Naive B cell (primary cell): ENCODE measurements around the gene NKX6-2. TPM values are rescaled to one million over a fixed set of nuclear protein-coding genes. Genes with fewer than 3 reads are reported as not detected.
"Not testable (repeated sequence)": the region's sequence is repeated elsewhere in the genome, so short reads cannot be mapped to it uniquely, and the experiment has no call there.

ENCODE experiments used
- ATAC-seq, 2 donors: fragments of 150-1000 bp; cut with Tn5 transposase; 2 replicates each; pipeline ENCODE4 v1.10.0; 2021; ENCODE audit warnings: low read depth in 2 of 2, mild to moderate bottlenecking in 2 of 2, moderate library complexity in 2 of 2
- DNase-seq: peaks from one replicate; pipeline ENCODE4 v3.0.0; 2022
- H3K27ac Mint-ChIP-seq, 6 donors: one replicate each; pipeline ENCODE4 v1.8.0; 2020 to 2022; ENCODE audit warnings: mild to moderate bottlenecking in 6 of 6, mixed read lengths in 6 of 6, moderate library complexity in 5 of 6, inconsistent platforms in 2 of 6
- H3K27me3 Mint-ChIP-seq, 3 donors: one replicate each; pipeline ENCODE4 v1.8.0; 2021 to 2022; ENCODE audit warnings: mixed read lengths in 3 of 3, mild to moderate bottlenecking in 1 of 3
- H3K36me3 Mint-ChIP-seq, 2 donors: one replicate each; pipeline ENCODE4 v1.8.0; 2020 to 2022; ENCODE audit warnings: mixed read lengths in 2 of 2, inconsistent platforms in 1 of 2, mild to moderate bottlenecking in 1 of 2
- H3K4me1 Mint-ChIP-seq, 3 donors: one replicate each; pipeline ENCODE4 v1.8.0; 2020 to 2022; ENCODE audit warnings: mixed read lengths in 3 of 3, inconsistent platforms in 1 of 3, mild to moderate bottlenecking in 1 of 3, moderate library complexity in 1 of 3
- H3K4me3 Mint-ChIP-seq, 8 donors: one replicate each; pipeline ENCODE4 v1.8.0; 2020 to 2022; ENCODE audit warnings: mild to moderate bottlenecking in 8 of 8, mixed read lengths in 8 of 8, moderate library complexity in 8 of 8, inconsistent platforms in 2 of 8
- H3K9me3 Mint-ChIP-seq, 7 donors: one replicate each; pipeline ENCODE4 v1.8.0; 2020 to 2022; ENCODE audit warnings: mixed read lengths in 7 of 7, mild to moderate bottlenecking in 5 of 7, inconsistent platforms in 2 of 7, moderate library complexity in 1 of 7
- polyA plus RNA-seq, 6 donors: library from polyadenylated mRNA; unstranded; fragments of 300-500 nt; fragmentation: Illumina TruSeq; gene quantifications; one replicate each; pipeline ENCODE4 v1.2.3, GENCODE V29; 2021; ENCODE audit warnings: low read depth in 6 of 6

The NKX6-2 gene
- polyA plus RNA-seq, 6 donors from 2014 or later = 1.6 TPM; not detected in 4

GRCh38 chr10:132748545-132749370 lies 37.2 kb downstream of the NKX6-2 start:
- no peak for ATAC-seq
- no peak overlapping the region for H3K4me3 Mint-ChIP-seq
- DNase-seq = no peak
- peak overlapping the region in 2 of 6 donors; percentile 53 to 93 for H3K27ac Mint-ChIP-seq
- H3K27me3 Mint-ChIP-seq = no peaks in the 10 kb centered on the region
- H3K4me1 Mint-ChIP-seq = no peaks in the 10 kb centered on the region
- H3K9me3 Mint-ChIP-seq = no peaks in the 10 kb centered on the region
- peaks cover 0 to 7% of the 10 kb centered on the region in 2 donors for H3K36me3 Mint-ChIP-seq

GRCh38 chr10:132748135-132748534 lies 37.8 kb downstream of the NKX6-2 start:
- peak overlapping the region in 3 of 6 donors; percentile 53 to 96 (median 93) for H3K27ac Mint-ChIP-seq

DNA sequence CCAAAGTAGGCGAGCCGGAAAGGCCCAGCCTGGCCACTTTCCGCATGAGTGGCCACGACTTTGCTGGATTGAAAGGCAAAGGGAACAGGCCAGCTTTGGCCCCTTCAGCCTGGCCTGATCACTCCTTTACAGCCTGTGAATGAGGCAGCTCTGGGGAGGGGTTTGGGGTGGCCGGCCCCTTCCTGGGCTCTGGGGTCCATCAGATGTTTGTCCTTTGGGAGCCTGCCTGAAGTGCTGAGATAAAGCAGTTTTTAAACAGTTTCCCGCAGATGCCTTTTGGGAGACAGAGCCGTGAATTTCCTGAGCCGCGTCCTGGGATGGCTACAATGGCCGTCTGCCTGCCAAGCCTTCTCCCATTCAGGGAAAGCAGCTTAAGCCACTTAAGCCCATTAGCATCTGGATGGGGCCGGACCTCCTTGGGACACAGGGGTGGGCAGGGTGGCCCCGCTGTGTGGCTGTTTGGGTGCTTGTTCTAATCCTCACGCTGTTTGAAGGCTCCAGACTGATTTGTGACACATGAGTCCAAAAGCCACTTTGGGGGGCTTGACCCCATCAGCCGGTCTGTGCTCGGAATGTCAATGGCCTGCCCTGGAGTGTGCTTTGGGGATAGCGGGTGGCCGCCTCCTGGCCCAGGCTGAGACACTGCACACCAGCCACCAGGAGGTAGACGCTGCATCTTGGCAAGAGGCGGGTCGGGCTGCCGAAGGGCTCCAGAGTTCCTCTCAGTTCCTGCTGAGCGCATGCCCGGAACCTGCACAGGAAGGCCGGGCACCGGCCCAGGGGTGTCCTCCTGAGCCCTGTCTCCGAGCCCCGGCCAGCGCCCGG lies 38.9 kb downstream of the NKX6-2 start:
- H3K27me3 Mint-ChIP-seq = no peaks in the 10 kb centered on the region
- ATAC-seq = no peak
- no peaks in the 10 kb centered on the region for H3K4me1 Mint-ChIP-seq
- no peak overlapping the region for H3K4me3 Mint-ChIP-seq
- no peaks in the 10 kb centered on the region for H3K9me3 Mint-ChIP-seq
- H3K27ac Mint-ChIP-seq = no peak overlapping the region
- no peak for DNase-seq
- peaks cover 0 to 7% of the 10 kb centered on the region in 2 donors for H3K36me3 Mint-ChIP-seq

More at GRCh38 chr10:132748135-132748534, 37.8 kb downstream of the NKX6-2 start:
- Mint-ChIP-seq H3K27me3 (no peaks in the 10 kb centered on the region), H3K36me3 (peaks cover 0 to 7% of the 10 kb centered on the region in 2 donors), H3K4me1 (no peaks in the 10 kb centered on the region), H3K4me3 (no peak overlapping the region), H3K9me3 (no peaks in the 10 kb centered on the region)
- no peak for ATAC-seq
- no peak for DNase-seq

DNA sequence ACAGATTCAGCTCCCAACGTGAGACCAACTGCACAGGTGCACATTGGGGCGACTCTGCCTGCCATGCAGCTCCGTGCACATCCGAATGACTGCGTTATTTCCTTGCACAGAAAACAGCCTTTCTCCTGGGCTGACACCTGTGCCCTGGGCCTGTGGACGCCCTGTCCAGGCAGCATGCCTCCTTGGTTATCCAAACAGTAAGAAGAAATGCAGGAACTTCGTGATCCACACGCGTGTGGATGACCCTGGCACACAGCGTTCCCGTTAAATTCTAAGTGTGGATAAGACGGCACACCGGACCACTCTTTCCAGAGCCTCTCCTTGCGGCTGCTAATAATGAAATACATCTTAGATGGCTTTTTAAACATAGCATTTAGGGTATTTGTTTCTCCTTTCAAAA lies 39.6 kb downstream of the NKX6-2 start:
- H3K4me1 Mint-ChIP-seq = no peaks in the 10 kb centered on the region
- no peak overlapping the region for H3K4me3 Mint-ChIP-seq
- H3K27ac Mint-ChIP-seq = no peak overlapping the region
- DNase-seq (no peak), ATAC-seq (no peak)
- H3K27me3 Mint-ChIP-seq = no peaks in the 10 kb centered on the region
- peaks cover 0 to 7% of the 10 kb centered on the region in 2 donors for H3K36me3 Mint-ChIP-seq
- no peaks in the 10 kb centered on the region for H3K9me3 Mint-ChIP-seq

- no peak for ATAC-seq
- no peak for DNase-seq
- Mint-ChIP-seq H3K4me1 (no peaks in the 10 kb centered on the region), H3K4me3 (no peak overlapping the region), H3K9me3 (no peaks in the 10 kb centered on the region), H3K27ac (no peak overlapping the region), H3K36me3 (peaks cover 0 to 7% of the 10 kb centered on the region in 2 donors), H3K27me3 (no peaks in the 10 kb centered on the region)
Observed at GRCh38 chr10:132745971-132746370, 40.0 kb downstream of the NKX6-2 start.

DNA sequence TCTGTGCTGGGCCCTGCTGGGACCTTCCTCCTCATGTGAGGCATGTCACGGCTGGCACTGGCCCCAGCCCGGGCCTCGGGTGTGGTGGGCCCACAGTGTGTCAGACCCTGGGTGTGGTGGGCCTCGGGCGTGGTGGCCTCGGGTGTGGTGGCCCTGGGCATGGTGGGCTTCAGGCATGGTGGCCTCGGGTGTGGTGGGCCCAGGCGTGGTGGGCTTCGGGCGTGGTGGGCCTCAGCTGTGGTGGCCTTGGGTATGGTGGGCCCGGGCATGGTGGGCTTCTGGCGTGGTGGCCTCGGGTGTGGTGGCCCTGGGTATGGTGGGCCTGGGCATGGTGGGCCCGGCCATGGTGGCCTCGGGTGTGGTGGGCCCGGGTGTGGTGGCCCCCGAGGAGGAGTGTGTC lies 40.4 kb downstream of the NKX6-2 start:
- Mint-ChIP-seq H3K4me3 (no peak overlapping the region), H3K36me3 (peaks cover 0 to 7% of the 10 kb centered on the region in 2 donors), H3K27ac (no peak overlapping the region), H3K27me3 (no peaks in the 10 kb centered on the region), H3K9me3 (no peaks in the 10 kb centered on the region), H3K4me1 (no peaks in the 10 kb centered on the region)
- no peak for ATAC-seq
- no peak for DNase-seq

- no peaks in the 10 kb centered on the region for H3K4me1 Mint-ChIP-seq
- H3K9me3 Mint-ChIP-seq = no peaks in the 10 kb centered on the region
- no peak overlapping the region for H3K27ac Mint-ChIP-seq
- peaks cover 0 to 2% of the 10 kb centered on the region in 2 donors for H3K36me3 Mint-ChIP-seq
- DNase-seq (no peak), ATAC-seq (no peak)
- no peak overlapping the region for H3K4me3 Mint-ChIP-seq
- H3K27me3 Mint-ChIP-seq = no peaks in the 10 kb centered on the region
Observed at GRCh38 chr10:132744839-132745238, 41.1 kb downstream of the NKX6-2 start.

DNA sequence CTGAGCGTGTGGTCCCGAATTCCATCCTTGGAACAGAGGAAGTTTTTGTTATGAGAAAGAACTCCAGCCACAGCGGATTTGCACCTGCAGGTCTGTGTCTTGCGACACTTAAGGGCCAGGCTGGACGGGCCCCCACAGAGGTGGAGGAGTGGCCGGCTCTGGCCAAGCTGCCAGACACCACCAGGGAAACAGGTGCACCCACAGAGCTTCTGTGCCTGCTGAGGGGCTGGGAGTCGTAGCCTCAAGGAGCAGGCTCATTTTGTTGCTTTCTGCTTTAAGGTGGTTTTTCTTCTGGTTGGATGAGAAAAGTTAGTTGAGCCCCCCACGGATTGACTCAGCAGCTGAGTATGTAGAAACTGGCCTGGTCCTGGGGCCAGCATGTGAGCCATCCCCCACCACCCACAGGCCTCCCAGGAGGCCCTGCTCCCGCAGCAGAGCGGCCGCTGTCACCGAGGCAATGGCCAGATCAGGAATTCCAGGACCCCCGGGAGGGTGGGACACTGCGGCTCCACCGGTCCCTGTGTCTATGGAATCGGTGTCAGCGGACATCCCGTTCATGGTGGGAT lies 41.9 kb downstream of the NKX6-2 start:
- H3K27ac Mint-ChIP-seq = no peak overlapping the region
- no peaks in the 10 kb centered on the region for H3K27me3 Mint-ChIP-seq
- ATAC-seq (no peak), DNase-seq (no peak)
- no peaks in the 10 kb centered on the region for H3K4me1 Mint-ChIP-seq
- H3K4me3 Mint-ChIP-seq = no peak overlapping the region
- no peaks in the 10 kb centered on the region for H3K36me3 Mint-ChIP-seq
- H3K9me3 Mint-ChIP-seq = no peaks in the 10 kb centered on the region

- not testable (repeated sequence) for H3K9me3 Mint-ChIP-seq, DNase-seq, H3K27me3 Mint-ChIP-seq, ATAC-seq, H3K4me1 Mint-ChIP-seq, H3K36me3 Mint-ChIP-seq, H3K4me3 Mint-ChIP-seq
- H3K27ac Mint-ChIP-seq = peak overlapping the region in 1 of 6 donors; percentile 91
Observed at GRCh38 chr10:132743196-132743924, 42.6 kb downstream of the NKX6-2 start.

GRCh38 chr10:132742837-132743194 lies 43.1 kb downstream of the NKX6-2 start:
- H3K36me3 Mint-ChIP-seq = no peaks in the 10 kb centered on the region
- H3K27me3 Mint-ChIP-seq = no peaks in the 10 kb centered on the region
- H3K4me3 Mint-ChIP-seq = no peak overlapping the region
- no peaks in the 10 kb centered on the region for H3K9me3 Mint-ChIP-seq
- H3K27ac Mint-ChIP-seq = no peak overlapping the region
- DNase-seq = no peak
- H3K4me1 Mint-ChIP-seq = no peaks in the 10 kb centered on the region
- ATAC-seq = no peak

DNA sequence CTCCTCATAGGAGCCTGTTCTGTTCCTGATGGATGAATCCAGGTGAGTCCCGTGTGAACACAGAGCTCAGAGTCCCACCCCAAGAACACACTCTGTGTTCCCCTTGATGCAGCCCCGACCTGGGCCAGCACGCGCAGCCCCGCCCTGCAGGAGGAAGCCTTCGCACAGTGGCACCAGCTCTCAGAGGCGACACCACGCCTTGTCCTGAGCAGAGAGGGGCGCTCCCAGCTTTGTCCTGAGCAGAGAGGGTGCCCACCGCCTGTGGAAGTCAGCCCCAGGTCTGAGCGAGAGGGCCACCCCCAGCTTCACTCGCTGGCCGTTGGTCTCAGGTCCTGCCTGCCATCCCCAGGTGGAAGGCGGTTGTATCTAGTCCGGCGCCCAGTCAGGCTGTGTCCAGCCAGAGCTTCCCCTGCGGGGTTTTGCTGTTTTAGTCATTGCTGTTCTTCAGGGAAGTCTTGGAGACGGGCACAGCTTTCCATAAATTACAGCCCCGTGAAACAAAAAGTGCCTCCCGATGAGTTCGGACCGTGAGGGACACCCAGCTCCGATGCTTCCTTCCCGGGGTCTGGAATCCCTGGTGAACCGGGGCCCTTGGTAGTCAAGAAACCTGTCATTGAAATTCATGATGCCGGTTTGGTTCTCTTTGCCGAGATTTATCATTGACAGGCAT lies 43.6 kb downstream of the NKX6-2 start:
- H3K9me3 Mint-ChIP-seq = no peaks in the 10 kb centered on the region
- H3K4me1 Mint-ChIP-seq = no peaks in the 10 kb centered on the region
- no peaks in the 10 kb centered on the region for H3K36me3 Mint-ChIP-seq
- DNase-seq = no peak
- ATAC-seq = no peak
- H3K27ac Mint-ChIP-seq = no peak overlapping the region
- H3K4me3 Mint-ChIP-seq = no peak overlapping the region
- H3K27me3 Mint-ChIP-seq = no peaks in the 10 kb centered on the region

- no peak overlapping the region for H3K4me3 Mint-ChIP-seq
- H3K9me3 Mint-ChIP-seq = no peaks in the 10 kb centered on the region
- H3K27me3 Mint-ChIP-seq = no peaks in the 10 kb centered on the region
- no peak for ATAC-seq
- DNase-seq = no peak
- H3K36me3 Mint-ChIP-seq = no peaks in the 10 kb centered on the region
- no peak overlapping the region for H3K27ac Mint-ChIP-seq
- H3K4me1 Mint-ChIP-seq = no peaks in the 10 kb centered on the region
Observed at GRCh38 chr10:132740588-132740987, 45.4 kb downstream of the NKX6-2 start.

- H3K27ac Mint-ChIP-seq = no peak overlapping the region
- DNase-seq (no peak), ATAC-seq (no peak)
- no peaks in the 10 kb centered on the region for H3K36me3 Mint-ChIP-seq
- H3K9me3 Mint-ChIP-seq = no peaks in the 10 kb centered on the region
- H3K4me1 Mint-ChIP-seq = no peaks in the 10 kb centered on the region
- no peaks in the 10 kb centered on the region for H3K27me3 Mint-ChIP-seq
- H3K4me3 Mint-ChIP-seq = no peak overlapping the region
Observed at GRCh38 chr10:132739225-132739613, 46.7 kb downstream of the NKX6-2 start.
